Esophagus squamous epithelium (tissue), 5 donors: ENCODE data around the gene AIPL1. TPM values are rescaled to one million over a fixed set of nuclear protein-coding genes. Genes with fewer than 3 reads are reported as not detected.

Source experiments
- DNase-seq: peaks from one replicate; lab custom pipeline; 2025; lab: John Stamatoyannopoulos, UW
- H3K27ac ChIP-seq, 4 donors: fragments of 200-600 bp; sonication (generic); one replicate each; pipeline ENCODE4 v1.5.1; 2016 to 2019; ENCODE audit warnings: mild to moderate bottlenecking in 1 of 4
- H3K27me3 ChIP-seq, 4 donors: fragments of 200-600 bp; sonication (generic); 1 replicate in 3 of 4; 2 replicates in 1 of 4; pipeline versions ENCODE4 v1.5.1 to v1.6.0; 2017 to 2021; ENCODE audit warnings: antibody characterized with exemption in 1 of 4
- H3K36me3 ChIP-seq, 3 donors: fragments of 200-600 bp; sonication (generic); one replicate each; pipeline ENCODE4 v1.5.1; 2016 to 2019
- H3K4me1 ChIP-seq, 3 donors: fragments of 200-600 bp; sonication (generic); one replicate each; pipeline ENCODE4 v1.5.1; 2017 to 2019
- H3K4me3 ChIP-seq, 4 donors: fragments of 200-600 bp; sonication (generic); 1 replicate in 3 of 4; 2 replicates in 1 of 4; pipeline ENCODE4 v1.5.1; 2016 to 2019; ENCODE audit warnings: mild to moderate bottlenecking in 2 of 4, moderate library complexity in 1 of 4
- H3K9me3 ChIP-seq, 3 donors: fragments of 200-600 bp; sonication (generic); one replicate each; pipeline ENCODE4 v1.5.1; 2016 to 2019
- CTCF ChIP-seq, 6 experiments: fragments of 450-650 bp in 4 of 6; fragments of 200-600 bp in 2 of 6; sonication (generic) in 2 of 6; IDR thresholded peaks; one replicate each; pipeline ENCODE4 v1.5.1; 2016 to 2019; ENCODE audit warnings: antibody characterized with exemption in 6 of 6, mild to moderate bottlenecking in 4 of 6, moderate library complexity in 4 of 6
- POLR2A ChIP-seq, 4 donors: fragments of 450-650 bp; IDR thresholded peaks; one replicate each; pipeline ENCODE4 v1.6.1; 2017; ENCODE audit warnings: antibody characterized with exemption in 4 of 4, mild to moderate bottlenecking in 4 of 4, moderate library complexity in 3 of 4
- WGBS, 2 donors: methylation state at CpG; one replicate each; pipeline ENCODE4 v1.1.5; 2018; 5-methylcytosine and 5-hydroxymethylcytosine counted together
- intact Hi-C: fragments of 100-400 bp; cut with DNase I; formaldehyde crosslinking; loops from one replicate; pipeline ENCODE4 v1.15.0; 2022
- total RNA-seq, 4 donors: library from RNA; depleted of rRNA; stranded (reverse); fragments of >200 nt; gene quantifications; one replicate each; pipeline ENCODE4 v1.1.0, GENCODE V29; 2016
- donor health status: DM: yes; HTN: yes; CAD: no.

The AIPL1 gene
- total RNA-seq, 4 donors from 2014 or later, result not detected

- Histone ChIP-seq H3K36me3 (no peaks in the 10 kb centered on the region), H3K9me3 (peaks cover 0 to 5% (median 0%) of the 10 kb centered on the region in 3 donors), H3K4me1 (peaks cover 0 to 13% (median 11%) of the 10 kb centered on the region in 3 donors), H3K27me3 (peaks cover 0 to 45% (median 2%) of the 10 kb centered on the region in 4 donors), H3K4me3 (no peak overlapping the region), H3K27ac (no peak overlapping the region)
- 5 to 8% methylated on average over 7 to 14 of the region's 14 CpGs for WGBS, 2 donors
- TF ChIP-seq CTCF (IDR thresholded peaks at IDR 0.05) (no peak), POLR2A (IDR thresholded peaks at IDR 0.05) (no peak)
- no peak for DNase-seq
- intact Hi-C loops, result no loop called here
Observed at GRCh38 chr17:6374761-6375312, 60.1 kb downstream of the AIPL1 start.

GRCh38 chr17:6374271-6374691 lies 60.6 kb downstream of the AIPL1 start:
- H3K4me3 ChIP-seq, result no peak overlapping the region
- WGBS, 2 donors, result 0 to 5% methylated on average over 2 of the region's 2 CpGs
- TF ChIP-seq CTCF (IDR thresholded peaks at IDR 0.05), result no peak
- H3K27ac ChIP-seq, result no peak overlapping the region
- DNase-seq, result no peak
- peaks cover 0 to 5% (median 0%) of the 10 kb centered on the region in 3 donors for H3K9me3 ChIP-seq
- peaks cover 0 to 44% (median 2%) of the 10 kb centered on the region in 4 donors for H3K27me3 ChIP-seq
- H3K36me3 ChIP-seq, result no peaks in the 10 kb centered on the region
- intact Hi-C loops, result no loop called here
- H3K4me1 ChIP-seq, result peaks cover 0 to 13% (median 11%) of the 10 kb centered on the region in 3 donors

Other genes with a start within 250 kb of the AIPL1 start
- 1 to 10 TPM; 3.6 to 7.2 (median 5.2) TPM for gene PIMREG, start 9.3 kb upstream of the AIPL1 start, total RNA-seq
- gene PITPNM3, start 121.4 kb upstream of the AIPL1 start, total RNA-seq, result 10 to 100 TPM; 14.0 to 33.4 (median 21.5) TPM
- gene KIAA0753, start 205.6 kb upstream of the AIPL1 start, total RNA-seq, result 10 to 100 TPM in 3 of 4 donors, 1 to 10 TPM in 1; 8.1 to 17.4 (median 11.4) TPM
- gene TXNDC17, start 205.9 kb upstream of the AIPL1 start, total RNA-seq, result 100 to 1,000 TPM; 446 to 796 (median 696) TPM
- gene MED31, start 216.5 kb upstream of the AIPL1 start, total RNA-seq, result 10 to 100 TPM in 2 of 4 donors, 1 to 10 TPM in 2; 5.5 to 18.9 (median 12.5) TPM
- gene C17orf100, start 216.6 kb upstream of the AIPL1 start, total RNA-seq, result 1 to 10 TPM in 1 of 4 donors, under 1 TPM in 2, not detected in 1; 0.27 to 1.5 (median 0.57) TPM